Adrenal gland (tissue), 12 donors: ENCODE measurements around the gene LYPD1. TPM values are rescaled to one million over a fixed set of nuclear protein-coding genes. Genes with fewer than 3 reads are reported as not detected.

Source experiments
- DNase-seq, 7 donors: peaks; one replicate each; pipeline ENCODE4 v3.0.0-alpha.2; 2019 to 2020
- H3K27ac ChIP-seq, 5 donors: fragments of 200-600 bp; sonication (generic) in 4 of 5; 1 replicate in 3 of 5; 2 replicates in 2 of 5; pipeline versions ENCODE4 v1.5.1 to v1.8.0; 2016 to 2020; ENCODE audit warnings: mild to moderate bottlenecking in 1 of 5
- H3K27me3 ChIP-seq: fragments of 200-600 bp; 2 replicates; pipeline ENCODE4 v1.8.0; 2021
- H3K36me3 ChIP-seq, 2 donors: fragments of 200-600 bp; replicated peaks in 1 of 2; 1 replicate in 1 of 2; 2 replicates in 1 of 2; pipeline versions ENCODE4 v1.5.1 to v1.8.0; 2018 to 2022
- H3K4me1 ChIP-seq, 2 donors: fragments of 200-600 bp; replicated peaks in 1 of 2; 1 replicate in 1 of 2; 2 replicates in 1 of 2; pipeline versions ENCODE4 v1.5.1 to v1.8.0; 2018 to 2021
- H3K4me3 ChIP-seq, 4 donors: fragments of 200-600 bp; sonication (generic) in 3 of 4; one replicate each; pipeline ENCODE4 v1.5.1; 2016 to 2018
- H3K9me3 ChIP-seq, 3 donors: fragments of 200-600 bp; sonication (generic) in 1 of 3; replicated peaks in 1 of 3; 1 replicate in 2 of 3; 2 replicates in 1 of 3; pipeline versions ENCODE4 v1.5.1 to v1.8.0; 2016 to 2021
- CTCF ChIP-seq, 6 experiments: fragments of 450-650 bp in 4 of 6; fragments of 200-600 bp in 2 of 6; sonication (generic) in 1 of 6; IDR thresholded peaks; 1 replicate in 5 of 6; 2 replicates in 1 of 6; pipeline versions ENCODE4 v1.5.1 to v1.8.0; 2016 to 2021; ENCODE audit warnings: antibody characterized with exemption in 6 of 6, mild to moderate bottlenecking in 2 of 6, moderate library complexity in 1 of 6
- POLR2A ChIP-seq, 2 donors: fragments of 450-650 bp; IDR thresholded peaks; one replicate each; pipeline ENCODE4 v1.6.1; 2017; ENCODE audit warnings: antibody characterized with exemption in 2 of 2, mild to moderate bottlenecking in 2 of 2, moderate library complexity in 1 of 2
- WGBS, 4 donors: extraction: QIAGEN DNeasy Blood & Tissue Kit in 2 of 4; methylation state at CpG; one replicate each; pipeline versions ENCODE4 v1.1.5 to v1.1.7; 2013 to 2017; 5-methylcytosine and 5-hydroxymethylcytosine counted together
- intact Hi-C, 2 donors: fragments of 100-400 bp; cut with DNase I; formaldehyde crosslinking; loops; one replicate each; pipeline versions ENCODE4 v1.14.1 to v1.15.0; 2022 to 2023
- polyA plus RNA-seq, 3 donors: library from polyadenylated mRNA; stranded (reverse); fragments of 200-250 nt in 2 of 3; fragments of 350-450 nt in 1 of 3; fragmentation: Illumina TruSeq in 1 of 3; extraction: RNeasy Lipid Tissue Mini Kit (QIAGEN cat#74804) in 1 of 3; gene quantifications; one replicate each; pipeline ENCODE4 v1.2.3, GENCODE V29; 2013 to 2014
- total RNA-seq, 9 donors: library from RNA; depleted of rRNA in 4 of 9; stranded (reverse); fragments of >200 nt in 4 of 9; fragments of 120-200 nt in 1 of 9; fragmentation: NEBNext Ultra II Directional in 1 of 9; extraction: Animal tissue kit (Norgen Biotek cat#: 25700) in 1 of 9; gene quantifications; one replicate each; pipeline versions ENCODE4 v1.1.0 to v1.2.4, GENCODE V29; 2013 to 2023
- donor health status: healthy with polysubstance abuse.
- donor health status: Bipolar disorder and iron deficiency.
- donor health status: DM: yes; HTN: yes; CAD: no.
- donor health status: DM: no; HTN: no; CAD: no.
- donor health status: DM: no; HTN: no; CAD: no.
- donor health status: DM: yes; HTN: yes; CAD: no.

The LYPD1 gene
- total and polyA plus RNA-seq, 12 donors, result 0.22 to 6.9 (median 0.80) TPM; not detected in 2

- H3K4me3 ChIP-seq, result no peak overlapping the region
- 59 to 78% (median 71%) methylated on average over 3 of the region's 3 CpGs for WGBS, 4 donors
- TF ChIP-seq POLR2A (IDR thresholded peaks at IDR 0.05), result no peak
- no peak for TF ChIP-seq CTCF (IDR thresholded peaks at IDR 0.05)
- no peak overlapping the region for H3K27ac ChIP-seq
- no peak for DNase-seq
- no peaks in the 10 kb centered on the region for H3K36me3 ChIP-seq
- H3K9me3 ChIP-seq, result no peaks in the 10 kb centered on the region
- no peaks in the 10 kb centered on the region for H3K4me1 ChIP-seq
- H3K27me3 ChIP-seq, result no peaks in the 10 kb centered on the region
- intact Hi-C loops, result no loop called here
Measured at GRCh38 chr2:132680544-132680943, 10.5 kb upstream of the LYPD1 start.

- DNase-seq, result no peak
- Histone ChIP-seq H3K27me3 (no peaks in the 10 kb centered on the region), H3K36me3 (no peaks in the 10 kb centered on the region), H3K4me3 (no peak overlapping the region), H3K4me1 (no peaks in the 10 kb centered on the region), H3K9me3 (no peaks in the 10 kb centered on the region), H3K27ac (no peak overlapping the region)
- 86 to 88% (median 88%) methylated on average over 2 of the region's 2 CpGs for WGBS, 4 donors
- TF ChIP-seq POLR2A (IDR thresholded peaks at IDR 0.05), result no peak
- no peak for TF ChIP-seq CTCF (IDR thresholded peaks at IDR 0.05)
- intact Hi-C loops, result no loop called here
Measured at GRCh38 chr2:132678483-132678882, 8.5 kb upstream of the LYPD1 start.

- no peaks in the 10 kb centered on the region for H3K27me3 ChIP-seq
- H3K9me3 ChIP-seq, result no peaks in the 10 kb centered on the region
- H3K27ac ChIP-seq, result no peak overlapping the region
- DNase-seq, result no peak
- intact Hi-C loops, result no loop called here
- no peaks in the 10 kb centered on the region for H3K4me1 ChIP-seq
- H3K36me3 ChIP-seq, result no peaks in the 10 kb centered on the region
- H3K4me3 ChIP-seq, result no peak overlapping the region
- 77 to 86% (median 82%) methylated on average over 5 of the region's 5 CpGs for WGBS, 4 donors
- no peak for TF ChIP-seq POLR2A (IDR thresholded peaks at IDR 0.05)
- TF ChIP-seq CTCF (IDR thresholded peaks at IDR 0.05), result no peak
Measured at GRCh38 chr2:132677661-132678060, 7.7 kb upstream of the LYPD1 start.

GRCh38 chr2:132676999-132677398 lies 7.0 kb upstream of the LYPD1 start:
- no peak overlapping the region for H3K27ac ChIP-seq
- H3K27me3 ChIP-seq, result no peaks in the 10 kb centered on the region
- H3K9me3 ChIP-seq, result peaks cover 0 to under 1% (median 0%) of the 10 kb centered on the region in 3 donors
- TF ChIP-seq POLR2A (IDR thresholded peaks at IDR 0.05) (no peak), CTCF (IDR thresholded peaks at IDR 0.05) (no peak)
- no peaks in the 10 kb centered on the region for H3K4me1 ChIP-seq
- no peak overlapping the region for H3K4me3 ChIP-seq
- H3K36me3 ChIP-seq, result no peaks in the 10 kb centered on the region
- DNase-seq, result no peak
- WGBS, 4 donors, result 73 to 78% (median 77%) methylated on average over 2 of the region's 2 CpGs
- intact Hi-C loops, result no loop called here
